DMS53 treated with DMSO at 0.1 percent for 48 hours (cell line): Measurements from ENCODE around the gene LEMD3.
"Not testable (repeated sequence)": the region's sequence is repeated elsewhere in the genome, so short reads cannot be mapped to it uniquely, and the experiment has no call there.

Source experiments
- DNase-seq: peaks from one replicate; lab custom pipeline; 2025; ENCODE audit not compliant: unreplicated experiment; lab: John Stamatoyannopoulos, UW

Gene LEMD3

GRCh38 chr12:65276916-65277530 is 107.6 kb downstream of the LEMD3 start:
- no peak for DNase-seq

DNA sequence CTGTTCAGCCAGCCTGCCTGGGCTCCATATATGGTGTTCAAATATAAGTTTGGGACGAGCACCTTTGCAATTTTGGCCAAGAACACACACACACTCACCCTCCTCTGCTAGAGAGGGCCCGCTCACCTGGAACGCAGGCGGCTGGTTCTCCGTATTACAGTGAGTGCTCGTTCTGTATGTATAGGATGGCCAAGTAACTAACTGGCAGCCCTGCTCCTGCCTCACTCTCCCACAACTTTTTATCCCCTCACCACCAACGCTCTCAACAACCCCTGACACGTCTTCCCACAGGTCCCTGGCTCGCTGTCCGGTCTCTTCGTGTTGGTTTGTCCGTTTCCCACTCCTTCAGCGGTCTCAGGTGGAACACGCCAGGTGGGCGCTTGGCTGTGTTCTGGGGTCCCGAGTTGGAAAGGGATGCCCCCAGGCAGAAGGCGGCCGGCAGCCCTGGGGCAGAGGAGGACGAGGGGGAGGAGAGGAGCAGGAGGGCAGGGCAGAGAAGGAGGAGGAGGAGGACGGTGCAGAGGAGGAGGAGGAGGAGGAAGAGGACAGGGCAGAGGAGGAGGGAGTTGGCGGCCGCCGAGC is 108.7 kb downstream of the LEMD3 start:
- no peak for DNase-seq

GRCh38 chr12:65278576-65279368 is 109.4 kb downstream of the LEMD3 start, which contains the start of gene MSRB3:
TSS of gene MSRB3 (plus strand) at chr12:65278683. CDS start at chr12:65308580, 29,897 bp downstream.
- peak; percentile 27 for DNase-seq

DNA sequence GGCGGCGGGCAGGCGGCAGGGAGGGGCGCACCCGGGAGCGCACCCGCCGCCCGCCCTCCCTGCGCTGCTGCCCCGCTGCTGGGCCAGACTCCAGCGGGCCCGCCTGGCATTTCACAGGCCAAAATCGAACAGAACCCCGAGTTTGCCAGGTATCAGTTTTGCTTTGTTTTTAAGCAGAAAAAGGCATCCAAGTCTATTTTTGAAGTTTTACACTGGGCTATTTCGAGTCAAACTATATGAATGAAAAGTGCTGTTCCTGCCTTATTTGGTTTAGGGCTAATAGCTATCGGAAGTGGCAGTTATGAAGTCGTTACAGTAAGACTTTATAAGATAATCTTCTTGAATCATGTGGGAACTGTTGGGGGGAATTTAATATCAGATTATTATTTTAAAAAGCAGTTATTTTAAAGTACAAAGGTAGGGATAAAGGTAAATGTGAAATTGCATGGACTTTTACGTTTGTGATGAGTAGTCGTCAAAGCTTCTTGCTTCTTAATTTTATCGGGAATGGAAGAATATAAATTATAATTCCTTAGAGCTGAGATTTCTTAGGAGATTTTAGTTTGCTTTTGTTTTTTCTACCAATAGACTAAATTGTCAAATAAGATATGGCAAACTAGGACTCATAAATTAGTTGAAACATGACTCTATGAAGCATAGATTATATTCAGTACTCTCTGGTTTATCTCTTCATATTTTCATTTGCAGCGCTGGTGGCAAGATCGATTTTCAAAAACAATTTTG is 110.2 kb downstream of the LEMD3 start:
- DNase-seq = no peak

- no peak for DNase-seq
Measured at GRCh38 chr12:65280306-65280705, 110.9 kb downstream of the LEMD3 start.

GRCh38 chr12:65282840-65283239 is 113.5 kb downstream of the LEMD3 start:
- no peak for DNase-seq

GRCh38 chr12:65285532-65285931 is 116.1 kb downstream of the LEMD3 start:
- not testable (repeated sequence) for DNase-seq

DNA sequence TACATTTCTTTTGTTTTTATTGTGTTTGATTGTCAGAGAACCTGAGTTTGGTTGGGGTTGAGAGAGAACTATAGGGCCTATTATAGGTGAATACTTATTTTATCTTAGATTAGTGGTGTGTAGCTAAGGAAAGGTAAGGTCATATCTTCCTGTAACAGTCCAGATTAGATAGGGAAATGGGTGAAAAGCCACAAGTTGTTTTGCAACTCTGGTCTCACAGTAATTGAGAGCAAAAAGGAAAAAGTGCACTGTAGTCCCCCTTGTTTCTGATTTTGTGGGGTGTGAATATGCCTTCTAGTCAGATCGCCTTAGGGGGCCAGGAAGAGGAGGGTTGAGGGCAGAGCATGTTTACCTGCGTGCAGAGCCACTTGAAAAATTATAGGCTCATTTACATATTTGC is 118.0 kb downstream of the LEMD3 start:
- no peak for DNase-seq

GRCh38 chr12:65292241-65292640 is 122.9 kb downstream of the LEMD3 start:
- no peak for DNase-seq

DNA sequence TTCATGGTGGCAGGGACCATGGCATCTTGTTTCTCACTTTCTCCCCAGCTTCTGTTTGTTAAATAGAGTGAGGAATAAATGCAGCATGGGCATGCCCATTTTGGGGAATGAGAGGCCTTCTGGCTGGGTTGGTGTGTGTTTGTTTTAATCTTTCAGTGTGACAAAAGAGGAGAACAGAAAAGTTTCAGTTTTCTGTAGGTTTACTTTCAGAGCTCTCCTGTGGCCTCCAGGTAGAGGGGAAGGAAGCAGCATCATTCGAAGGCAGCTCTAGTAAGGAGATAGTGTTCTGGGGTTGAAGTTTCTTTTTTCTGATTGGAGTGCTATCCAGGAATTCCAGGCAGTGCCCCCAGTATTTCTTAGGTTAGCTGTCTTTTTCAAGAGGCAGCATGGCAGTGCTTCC is 124.4 kb downstream of the LEMD3 start:
- DNase-seq = no peak

GRCh38 chr12:65294641-65295262 is 125.4 kb downstream of the LEMD3 start:
- DNase-seq = no peak

DNA sequence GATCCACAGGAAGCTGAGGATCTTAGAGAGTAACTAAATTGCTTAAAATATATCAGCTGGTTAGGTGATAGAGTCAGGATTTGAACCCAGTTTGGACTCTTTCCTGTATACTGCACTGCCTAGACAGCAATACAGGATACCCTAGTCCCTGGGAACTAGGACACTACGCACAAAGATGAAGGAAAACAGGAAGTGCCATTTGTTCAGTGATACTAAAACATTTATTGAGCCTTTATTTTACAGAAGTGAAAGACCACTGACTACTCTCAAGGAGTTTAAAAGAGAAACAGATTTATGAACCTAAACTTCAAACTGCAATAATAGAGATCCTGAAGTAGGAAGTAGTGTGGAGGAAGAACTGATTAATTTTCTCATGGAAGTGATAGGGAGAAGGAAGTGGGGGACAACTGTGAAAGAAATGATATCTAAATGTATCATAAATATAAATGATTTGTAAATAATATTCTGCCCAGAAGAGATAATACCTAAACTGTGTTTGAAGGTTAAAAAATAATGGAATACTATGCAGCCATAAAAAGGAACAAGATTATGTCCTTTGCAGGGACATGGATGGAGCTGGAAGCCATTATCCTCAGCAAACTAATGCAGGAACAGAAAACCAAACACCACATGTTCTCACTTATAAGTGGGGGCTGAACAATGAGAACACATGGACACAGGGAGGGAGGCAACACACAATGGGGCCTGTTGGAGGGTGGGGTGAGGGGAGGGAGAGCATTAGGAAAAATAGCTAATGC is 127.3 kb downstream of the LEMD3 start:
- DNase-seq = no peak
